SK-N-MC (cell line): ENCODE results near the gene COL15A1.

Source experiments
- EZH2 ChIP-seq: fragments of 200-600 bp; sonication (generic); IDR thresholded peaks from one replicate; pipeline ENCODE4 v1.6.1; 2017; ENCODE audit warnings: antibody characterized with exemption
- FOXP2 ChIP-seq: optimal IDR thresholded peaks from 2 replicates; pipeline ENCODE3; 2011; ENCODE audit warnings: mild to moderate bottlenecking, moderate library complexity; ENCODE audit not compliant: insufficient read depth; ENCODE audit errors: extremely low read length, control extremely low read depth
- POLR2AphosphoS5 ChIP-seq: IDR thresholded peaks from 2 replicates; pipeline ENCODE4 v1.6.1; 2012; ENCODE audit warnings: mild to moderate bottlenecking, low read depth, low read length, borderline replicate concordance

GRCh38 chr9:98944734-98945074 lies 997 bp downstream of the COL15A1 start:
- TF ChIP-seq EZH2 (no peak), POLR2AphosphoS5 (no peak), FOXP2 (no peak)
